ENCODE data around the gene FUCA2.
"Not testable (repeated sequence)": the region's sequence is repeated elsewhere in the genome, so short reads cannot be mapped to it uniquely, and the experiment has no call there.

Gene FUCA2

GRCh38 chr6:143535189-143535614, 23.7 kb upstream of the FUCA2 start:
- no peak for DNase-seq (ENCODE audit: low read depth)

DNA sequence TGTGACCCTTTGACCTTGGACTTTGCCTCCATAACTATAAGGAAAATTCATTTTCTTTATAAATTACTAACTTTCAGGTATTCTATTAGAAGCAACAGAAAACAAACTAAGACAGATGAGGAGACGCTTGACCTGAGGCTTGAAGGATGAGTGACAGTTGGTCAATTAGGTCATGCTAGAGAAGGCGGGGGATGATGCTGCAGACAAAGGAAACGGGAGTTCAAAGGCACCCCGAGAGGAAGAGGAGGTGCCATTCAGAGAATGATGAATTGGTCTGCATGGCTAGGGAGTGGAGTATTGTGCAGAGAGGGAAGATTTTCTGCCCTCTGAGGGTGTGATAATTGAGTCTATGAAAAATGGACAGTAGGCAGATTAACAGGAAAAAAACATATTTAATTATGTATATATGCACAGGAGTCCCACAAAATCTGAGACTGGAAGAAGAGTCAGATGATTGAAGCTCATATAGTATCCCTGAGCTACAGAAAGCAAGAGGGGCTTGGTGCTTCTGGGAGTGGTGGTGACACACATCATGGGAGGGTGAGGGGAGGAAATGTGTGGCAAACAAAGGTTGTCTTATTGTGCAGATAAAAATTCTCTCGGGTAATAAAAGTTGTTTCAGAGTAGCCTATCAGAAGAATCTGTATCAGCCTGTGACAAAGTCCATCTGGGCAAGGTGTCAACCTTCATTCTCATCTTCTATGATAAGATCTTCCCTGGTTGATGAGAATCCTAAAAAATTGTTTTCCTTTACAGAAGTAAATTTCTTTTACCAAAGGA, 20.4 kb upstream of the FUCA2 start:
- DNase-seq (ENCODE audit: low read depth) = no peak

GRCh38 chr6:143529095-143529494, 17.6 kb upstream of the FUCA2 start:
- DNase-seq (ENCODE audit: low read depth) = no peak

DNA sequence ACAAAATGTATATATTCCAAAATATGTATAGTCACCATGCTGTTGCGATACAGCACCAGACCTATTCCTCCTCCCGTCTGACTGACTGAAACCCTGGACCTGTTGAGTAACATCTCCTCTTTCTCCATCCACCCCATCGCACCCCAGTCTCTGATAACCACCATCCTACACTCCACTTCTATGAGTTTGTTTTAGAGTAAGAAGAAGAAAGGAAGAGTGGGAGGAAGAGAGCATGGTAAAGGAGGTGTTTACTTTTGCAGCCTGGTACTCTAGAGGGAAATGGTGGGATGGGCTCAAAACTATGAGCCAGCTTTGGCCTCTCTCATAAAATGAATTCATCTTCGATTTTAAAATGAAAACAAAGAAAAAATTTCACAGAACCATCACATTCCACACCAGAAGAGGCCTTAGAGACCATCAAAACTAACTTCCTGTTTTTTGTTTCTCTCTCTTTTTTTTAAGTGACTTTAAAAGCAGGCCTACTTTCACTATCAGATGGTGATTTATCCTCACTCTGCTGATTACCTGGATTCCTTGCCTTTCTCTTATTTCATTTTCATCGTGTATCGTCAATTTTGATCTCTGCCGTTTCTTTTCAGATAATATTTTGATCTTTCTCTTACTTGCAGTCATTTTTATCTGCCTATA, 16.8 kb upstream of the FUCA2 start:
- DNase-seq (ENCODE audit: low read depth) = no peak

DNA sequence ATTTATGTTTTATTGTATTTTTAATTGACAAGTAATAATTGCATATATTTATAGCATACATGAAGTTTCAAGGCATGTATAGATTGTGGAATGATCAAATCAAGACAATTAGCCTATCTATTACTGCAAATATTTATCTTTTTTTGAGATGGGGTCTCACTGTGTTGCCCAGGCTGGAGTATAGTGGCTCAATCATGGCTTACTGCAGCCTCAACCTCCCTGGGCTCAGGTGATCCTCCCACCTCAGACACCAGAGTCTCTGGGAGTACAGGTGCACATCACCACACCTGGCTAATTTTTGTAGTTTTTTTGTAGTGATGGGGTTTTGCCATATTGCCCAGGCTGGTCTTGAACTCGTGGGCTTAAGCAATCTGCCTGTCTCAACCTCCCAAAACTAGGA, 16.2 kb upstream of the FUCA2 start:
- no peak for DNase-seq (ENCODE audit: low read depth)

GRCh38 chr6:143525356-143525755, 13.8 kb upstream of the FUCA2 start:
- no peak for DNase-seq (ENCODE audit: low read depth)

DNA sequence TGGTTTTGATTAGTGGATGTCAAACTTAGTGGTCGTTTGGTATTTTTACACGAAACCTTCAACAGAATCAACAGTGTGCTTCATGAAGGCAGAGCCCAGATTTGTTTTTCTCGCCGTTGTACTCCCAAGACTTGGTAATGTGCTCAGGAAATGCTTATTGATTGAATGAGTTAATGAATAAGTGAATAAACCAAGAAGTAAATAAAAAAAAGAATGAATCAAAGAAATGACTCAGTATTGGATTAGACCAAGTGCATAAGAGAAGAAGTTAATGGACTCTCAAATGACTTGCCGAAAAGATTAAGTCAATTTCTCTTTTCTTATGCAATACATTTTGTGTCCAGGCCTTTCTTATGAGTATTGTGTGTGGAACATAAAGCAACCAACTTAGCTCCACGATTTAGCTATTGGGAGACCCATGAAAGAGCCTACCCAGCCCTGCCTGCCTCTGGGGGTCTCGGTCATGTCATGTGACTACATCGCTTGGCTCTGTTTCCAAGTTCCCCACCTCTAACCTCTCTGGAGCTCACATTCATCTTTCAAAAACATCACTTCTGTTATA, 10.6 kb upstream of the FUCA2 start:
- no peak for DNase-seq (ENCODE audit: low read depth)

GRCh38 chr6:143517447-143517773, 5.9 kb upstream of the FUCA2 start:
- DNase-seq (ENCODE audit: low read depth) = no peak

- DNase-seq (ENCODE audit: low read depth) = no peak
Measured at GRCh38 chr6:143516690-143517446, 5.3 kb upstream of the FUCA2 start.

GRCh38 chr6:143515766-143516355, 4.3 kb upstream of the FUCA2 start:
- no peak for DNase-seq (ENCODE audit: low read depth)

DNA sequence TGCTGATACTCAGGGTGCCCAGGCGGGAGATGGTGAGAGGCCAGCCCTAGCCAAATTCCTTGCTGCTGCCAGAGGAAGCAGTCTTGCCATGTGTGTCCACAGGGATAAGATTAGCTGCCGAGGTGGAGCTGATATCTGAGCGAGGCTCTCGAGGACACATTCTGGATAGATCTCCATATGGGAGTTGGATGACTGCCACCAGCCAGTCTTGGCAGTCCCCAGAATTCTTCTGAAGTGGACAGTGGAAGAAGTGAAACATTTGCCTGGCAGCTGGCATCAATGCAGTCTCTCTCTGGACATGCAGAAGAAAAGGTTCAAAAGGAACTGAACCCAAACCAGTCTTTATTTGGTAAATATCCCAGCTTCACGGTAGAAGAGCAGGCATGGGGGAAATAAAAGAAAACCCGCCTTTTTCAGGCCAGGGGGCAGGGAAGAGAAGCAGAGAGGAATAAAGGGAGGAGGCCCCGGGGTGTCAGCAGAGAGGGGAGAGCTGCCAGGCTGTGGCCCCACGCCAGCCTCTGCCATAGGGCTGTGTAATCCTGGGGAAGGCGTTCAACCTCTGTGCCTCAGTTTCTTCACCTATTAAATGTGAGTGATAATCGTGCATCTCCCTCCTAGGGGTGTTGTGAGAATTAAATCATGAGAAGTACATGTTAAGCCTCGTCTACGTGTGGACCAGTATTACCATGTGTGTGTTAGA, 3.7 kb upstream of the FUCA2 start:
- DNase-seq (ENCODE audit: low read depth) = no peak

DNA sequence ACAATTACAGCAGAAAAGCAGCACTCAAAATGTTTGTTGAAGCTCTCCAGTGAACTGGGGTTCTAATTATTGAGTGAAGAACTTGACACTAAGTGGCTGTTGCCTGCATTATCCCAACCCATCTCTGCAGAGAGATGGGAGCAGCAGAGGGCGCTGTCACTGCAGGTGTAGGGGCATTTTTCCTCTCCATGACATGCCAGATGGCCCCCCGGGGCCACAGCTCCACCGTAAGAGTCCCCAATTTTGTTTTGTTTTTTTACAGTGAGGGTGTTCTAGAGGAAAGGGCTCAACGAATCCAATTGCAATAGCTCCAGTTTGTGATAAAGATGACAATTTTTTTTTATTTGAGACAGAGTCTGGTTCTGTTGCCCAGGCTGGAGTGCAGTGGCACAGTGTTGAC, 1.9 kb upstream of the FUCA2 start:
- DNase-seq (ENCODE audit: low read depth) = no peak

- not testable (repeated sequence) for DNase-seq (ENCODE audit: low read depth)
Measured at GRCh38 chr6:143510326-143510725, 1.2 kb downstream of the FUCA2 start.

GRCh38 chr6:143507358-143508145, 4.0 kb downstream of the FUCA2 start:
- no peak for DNase-seq (ENCODE audit: low read depth)

DNA sequence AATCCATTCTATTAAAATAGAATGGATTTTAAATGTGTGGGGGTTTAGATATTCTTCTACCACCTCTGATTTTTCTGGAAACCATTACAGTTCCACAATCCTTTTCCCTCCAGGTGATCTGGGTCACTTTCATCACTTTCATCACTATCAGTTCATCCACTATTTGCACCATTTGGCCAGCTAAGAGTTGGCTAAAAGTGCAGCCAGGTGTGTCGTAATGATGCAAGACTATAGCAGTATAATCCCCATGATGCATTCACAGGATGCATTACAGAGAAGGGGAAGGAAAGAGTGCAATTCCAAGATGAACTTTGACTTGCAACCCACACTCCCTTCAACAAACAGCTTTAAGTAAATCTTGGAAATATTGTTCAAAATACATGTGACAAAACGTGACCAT, 4.9 kb downstream of the FUCA2 start:
- DNase-seq (ENCODE audit: low read depth) = no peak

DNA sequence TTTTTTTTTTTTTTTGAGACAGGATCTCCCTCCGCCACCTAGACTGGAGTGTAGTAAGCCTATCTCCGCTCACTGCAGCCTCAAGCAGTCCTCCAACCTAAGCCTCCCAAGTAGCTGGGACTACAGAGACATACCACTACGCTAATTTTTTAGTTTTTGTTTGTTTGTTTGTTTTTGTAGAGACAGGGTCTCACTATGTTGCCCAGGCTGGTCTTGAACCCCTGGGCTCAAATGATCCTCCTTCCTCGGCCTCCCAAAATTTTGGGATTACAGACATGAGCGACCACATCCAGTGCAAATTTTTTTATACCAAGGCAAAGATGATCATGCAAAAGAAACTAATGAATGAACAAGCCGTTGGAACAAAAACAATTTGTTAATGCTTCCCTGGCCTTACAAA, 5.3 kb downstream of the FUCA2 start:
- no peak for DNase-seq (ENCODE audit: low read depth)

DNA sequence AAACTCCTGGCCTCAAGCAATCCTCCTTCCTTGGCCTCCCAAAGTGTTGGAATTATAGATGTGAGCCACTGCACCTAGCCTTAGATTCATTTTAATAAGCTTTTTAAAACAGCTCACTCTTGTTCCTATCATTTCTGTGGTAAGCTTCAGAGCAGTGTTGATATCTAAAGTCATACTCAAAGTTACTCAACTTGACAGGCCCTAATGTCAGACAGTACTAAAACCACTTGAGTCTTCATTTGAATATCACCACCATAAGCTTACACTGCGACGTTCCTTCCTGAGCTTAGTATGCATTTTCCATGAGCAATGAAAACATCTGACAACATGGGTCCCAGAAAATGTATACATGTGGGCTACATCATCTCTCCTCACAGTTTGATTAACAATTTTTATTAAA, 6.0 kb downstream of the FUCA2 start:
- DNase-seq (ENCODE audit: low read depth) = no peak

DNA sequence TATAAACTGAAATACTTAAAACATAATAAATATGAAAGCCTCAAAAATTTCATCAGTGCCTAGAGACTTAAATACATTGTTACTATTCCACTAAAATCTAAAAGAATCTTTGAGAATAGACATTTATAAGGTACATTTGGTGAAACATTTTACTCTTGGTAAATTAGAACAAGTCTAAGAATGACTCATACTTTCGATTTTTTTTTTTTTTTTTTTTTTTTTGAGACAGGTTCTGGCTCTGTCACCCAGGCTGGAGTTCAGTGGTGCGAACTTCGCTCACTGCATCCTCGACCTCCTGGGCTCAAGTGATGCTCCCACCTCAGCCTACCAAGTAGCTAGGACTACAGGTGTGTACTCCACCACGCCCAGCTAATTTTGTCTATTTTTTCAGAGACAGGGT, 6.4 kb downstream of the FUCA2 start:
- no peak for DNase-seq (ENCODE audit: low read depth)

DNA sequence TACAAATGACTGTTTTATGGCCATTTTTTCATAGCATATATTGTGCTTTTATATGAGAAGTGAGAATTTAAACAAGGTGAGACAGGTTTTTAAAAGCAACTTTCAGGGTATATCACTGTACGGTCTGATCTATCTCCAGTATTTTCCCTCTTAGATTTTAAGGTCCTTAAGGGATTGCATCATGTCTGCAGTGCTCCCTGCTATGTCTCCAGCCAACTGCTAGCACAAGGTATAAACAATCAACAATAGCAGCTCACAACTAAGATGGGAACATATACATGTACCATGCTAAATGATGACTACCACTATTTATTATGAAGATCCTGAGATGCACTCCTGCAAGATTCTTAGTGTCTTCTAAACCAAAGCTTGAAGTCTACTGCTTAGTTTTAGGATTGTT, 7.2 kb downstream of the FUCA2 start:
- DNase-seq (ENCODE audit: low read depth) = no peak

GRCh38 chr6:143501851-143502250, 9.7 kb downstream of the FUCA2 start:
- DNase-seq (ENCODE audit: low read depth) = no peak

DNA sequence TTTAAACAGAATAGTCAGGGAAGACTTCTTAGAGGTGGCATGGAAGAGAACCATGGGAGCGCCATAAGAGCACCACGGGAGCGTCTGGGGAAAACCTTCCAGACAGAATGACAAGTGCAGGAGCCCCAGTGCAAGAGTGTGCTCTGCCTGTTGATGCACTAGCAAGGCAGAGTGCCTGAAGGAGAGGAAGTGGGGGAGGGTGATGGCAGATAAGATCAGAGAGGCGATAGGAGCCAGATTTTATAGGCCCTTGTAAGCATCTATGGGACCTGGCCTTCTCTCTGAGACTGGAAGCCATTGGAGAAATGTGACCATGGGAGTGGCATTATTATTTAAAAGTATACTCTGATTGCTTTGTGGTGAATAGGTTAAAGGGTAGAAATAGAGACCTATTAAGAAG, 13.1 kb downstream of the FUCA2 start:
- DNase-seq (ENCODE audit: low read depth) = no peak
